GM19023 (cell line): ENCODE data around the gene TST.

Experiments
- ATAC-seq: cut with Tn5 transposase; IDR thresholded peaks from one replicate; pipeline ENCODE4 v1.9.1; 2021; ENCODE audit warnings: mild to moderate bottlenecking, moderate library complexity; ENCODE audit not compliant: unreplicated experiment

The TST gene

DNA sequence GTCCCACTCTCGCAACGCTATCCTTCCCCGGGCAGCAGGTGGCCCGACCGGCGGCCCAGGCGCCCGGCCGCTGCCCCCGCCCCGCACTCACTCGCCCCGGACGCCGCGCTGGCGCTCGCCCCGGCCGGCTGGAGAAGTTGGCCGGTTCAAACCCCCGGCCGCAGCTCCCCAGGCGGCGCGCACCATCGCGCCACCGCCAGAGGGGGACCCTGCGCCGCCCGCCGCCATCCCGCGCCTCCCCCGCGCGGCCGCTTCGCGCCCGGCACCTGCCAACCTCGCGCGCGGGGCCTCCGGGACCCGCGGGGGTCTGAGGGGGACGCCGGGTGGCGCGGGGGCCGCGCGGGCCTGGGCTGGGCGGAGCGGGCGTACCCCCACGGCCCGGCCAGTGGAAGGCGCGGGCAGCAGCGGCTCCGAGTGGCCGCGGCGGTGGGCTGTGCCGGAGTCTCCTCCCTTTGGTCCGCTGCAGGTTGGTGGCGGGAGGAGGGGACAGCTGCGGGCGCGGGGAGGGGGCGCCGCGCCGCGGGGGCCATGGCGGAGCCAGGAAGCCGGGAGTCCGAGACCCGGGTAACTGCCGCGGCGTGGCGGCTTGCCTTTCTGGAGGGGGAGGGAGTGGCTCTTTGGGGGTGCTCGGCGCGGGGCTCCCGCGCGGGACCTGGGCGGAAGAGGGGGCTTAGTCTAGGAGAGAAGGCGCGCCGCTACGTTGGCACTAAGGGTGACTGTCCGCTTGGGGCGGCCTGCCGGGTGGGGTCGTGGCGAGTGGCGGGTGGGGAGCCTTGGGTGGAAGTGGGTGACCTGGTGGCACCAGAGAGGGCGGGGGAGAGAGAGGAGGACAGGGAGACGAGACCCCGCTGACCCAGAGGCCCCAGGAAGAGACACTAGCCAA is at the start of gene TST, which contains the start of gene MPST:
TSS of gene TST (minus strand) at position 139 of the 883 bp plus-strand sequence. CDS start 715 bp downstream, outside the sequence.
TSS of gene MPST (plus strand) at position 434 of the 883 bp plus-strand sequence. CDS start at position 529, 95 bp downstream.
- peak; percentile 62 for ATAC-seq

- ATAC-seq, result no peak
Observed at GRCh38 chr22:37068859-37069258, 49.6 kb upstream of the TST start.

- no peak for ATAC-seq
Observed at GRCh38 chr22:37067428-37067827, 48.2 kb upstream of the TST start.

GRCh38 chr22:37065961-37066360 is 46.7 kb upstream of the TST start:
- no peak for ATAC-seq

DNA sequence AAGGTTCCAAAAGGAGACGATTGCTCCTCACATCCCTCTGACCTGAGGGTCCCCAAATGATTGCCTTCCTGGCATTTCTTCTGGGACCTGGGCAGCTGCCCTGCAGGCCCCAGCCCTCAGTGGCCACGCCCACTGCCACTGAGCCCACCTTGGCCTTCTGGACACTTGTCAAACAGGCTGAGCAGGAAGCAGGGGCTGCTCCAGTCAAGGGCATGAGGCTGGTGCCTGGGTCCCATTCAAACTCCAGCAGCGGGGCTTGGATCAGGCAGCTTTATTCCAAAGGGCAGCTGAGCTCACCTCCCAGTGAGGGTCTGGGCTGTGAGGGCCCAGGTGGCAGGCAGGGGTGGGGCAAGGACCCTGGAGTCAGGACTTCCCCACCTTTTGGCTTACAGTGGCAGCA is 45.9 kb upstream of the TST start:
- no peak for ATAC-seq

DNA sequence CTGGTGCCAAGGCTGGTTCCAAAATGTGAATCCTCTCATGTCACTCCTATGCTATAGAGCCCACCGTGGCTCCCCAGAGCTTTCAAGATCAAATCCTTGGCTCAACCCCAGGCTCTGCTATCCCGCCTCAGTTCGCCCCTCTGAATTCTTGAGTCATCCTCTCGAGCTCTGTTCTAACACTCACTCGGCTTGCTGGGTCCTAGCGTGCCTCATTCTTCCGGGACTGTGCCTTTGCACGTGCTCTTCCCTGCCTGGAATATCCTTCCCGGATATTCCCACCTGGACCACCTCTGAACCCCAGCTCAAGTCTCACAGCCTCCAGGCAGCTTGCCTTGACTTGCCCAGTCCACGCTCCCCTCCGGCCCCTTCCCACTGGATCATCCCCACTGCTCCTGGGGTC is 45.3 kb upstream of the TST start:
- ATAC-seq, result no peak

- ATAC-seq, result no peak
Observed at GRCh38 chr22:37063431-37064420, 44.5 kb upstream of the TST start.

- ATAC-seq, result no peak
Observed at GRCh38 chr22:37062702-37063381, 43.6 kb upstream of the TST start.

- no peak for ATAC-seq
Observed at GRCh38 chr22:37062376-37062675, 43.1 kb upstream of the TST start.

DNA sequence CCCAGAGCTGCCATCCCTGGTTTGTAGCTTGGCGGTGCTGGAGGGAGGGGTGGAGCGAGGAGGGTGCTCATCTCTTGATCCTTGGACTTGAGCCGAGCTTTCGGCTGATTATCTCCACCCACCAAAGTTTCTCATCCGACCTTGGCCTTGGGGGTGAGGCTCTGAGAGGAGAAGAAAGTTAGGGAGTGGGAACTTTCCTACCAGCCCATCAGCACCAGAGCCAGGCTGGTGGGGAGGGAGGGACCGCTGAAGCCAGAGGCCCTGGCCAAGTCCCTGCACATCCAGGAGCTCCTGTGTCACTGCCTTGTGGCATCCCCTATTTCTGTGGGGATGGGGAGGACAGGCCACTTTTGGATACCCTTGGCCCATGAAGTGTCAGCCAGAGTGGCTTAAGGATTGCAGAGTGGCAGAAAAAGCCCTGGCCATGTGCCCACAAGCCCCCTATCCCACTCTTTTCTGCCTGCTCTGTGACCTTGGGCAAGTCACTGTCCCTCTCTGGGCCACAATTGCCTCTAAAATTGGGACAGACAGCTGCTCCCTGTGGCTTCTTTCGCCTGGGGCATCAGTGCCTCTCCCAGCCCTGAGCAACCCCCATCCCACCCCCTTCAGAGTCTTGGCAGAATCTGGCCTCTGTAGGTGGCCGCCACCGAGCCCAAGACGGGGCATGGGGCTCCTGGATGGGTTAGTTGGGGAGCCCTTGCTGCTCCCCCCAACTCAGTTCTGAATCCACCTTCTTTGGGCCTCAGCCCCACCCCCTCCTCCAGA is 42.5 kb upstream of the TST start:
- no peak for ATAC-seq

GRCh38 chr22:37060801-37061610 is 41.8 kb upstream of the TST start:
- ATAC-seq, result no peak

- ATAC-seq, result no peak
Observed at GRCh38 chr22:37059876-37060449, 40.7 kb upstream of the TST start.

- no peak for ATAC-seq
Observed at GRCh38 chr22:37058917-37059701, 39.9 kb upstream of the TST start.

DNA sequence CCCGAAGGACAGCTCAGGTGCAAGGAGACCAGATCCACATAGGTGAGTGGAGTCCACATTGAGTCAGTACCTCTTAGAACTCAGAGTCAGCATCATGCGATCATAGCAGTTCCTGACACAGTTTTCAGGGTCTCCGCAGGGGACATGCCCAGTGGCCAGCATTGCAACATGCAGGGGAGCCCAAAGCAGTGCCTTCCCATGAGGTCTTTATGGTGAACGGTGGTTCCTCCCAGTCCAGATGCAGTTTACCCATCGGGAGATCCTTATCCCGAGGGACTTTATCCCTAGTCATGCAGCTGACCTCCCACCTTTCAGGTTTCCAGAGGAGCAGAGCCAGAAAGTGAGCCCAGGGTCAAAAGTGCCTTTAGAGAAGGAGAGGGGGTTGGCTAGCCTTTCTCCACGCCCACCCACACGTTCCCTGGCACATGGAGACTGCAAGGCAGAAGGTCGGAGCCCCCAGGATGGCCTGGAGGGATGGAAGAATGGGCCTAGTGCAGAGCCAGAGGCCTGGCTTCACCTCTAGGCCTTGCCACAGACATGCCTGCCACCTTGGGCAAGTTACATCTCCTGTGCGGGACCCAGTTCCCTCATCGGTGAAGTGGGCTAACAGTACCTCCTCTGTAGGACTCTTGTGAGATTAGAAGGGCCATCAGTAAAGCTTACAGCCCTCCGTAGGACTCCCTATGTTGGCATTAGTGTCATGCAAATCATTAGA is 38.7 kb upstream of the TST start:
- ATAC-seq, result no peak

DNA sequence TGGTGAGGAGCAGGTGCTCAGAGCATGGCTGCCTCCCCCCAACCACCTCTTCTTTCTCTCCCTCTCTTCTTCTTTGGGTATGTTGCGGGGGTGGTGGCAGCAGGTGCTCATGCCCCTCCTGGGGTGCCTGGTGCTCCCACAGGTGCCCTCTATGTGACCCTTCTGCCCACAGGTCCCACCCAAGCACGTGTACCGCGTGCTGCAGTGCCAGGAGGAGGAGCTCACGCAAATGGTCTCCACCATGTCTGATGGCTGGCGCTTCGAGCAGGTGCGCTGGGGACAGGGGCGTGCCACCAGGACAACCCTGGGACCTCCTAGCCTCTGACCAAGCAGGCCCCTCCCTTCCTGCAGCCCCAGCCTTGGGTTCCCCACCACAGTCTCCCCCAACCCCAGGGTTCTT is 38.0 kb upstream of the TST start:
- no peak for ATAC-seq

- ATAC-seq, result no peak
Observed at GRCh38 chr22:37056246-37056645, 37.0 kb upstream of the TST start.

GRCh38 chr22:37054600-37055365 is 35.5 kb upstream of the TST start:
- ATAC-seq, result no peak
